ENCODE data around the gene NDUFA1.
"Not testable (repeated sequence)": the region's sequence is repeated elsewhere in the genome, so short reads cannot be mapped to it uniquely, and the experiment has no call there.

The NDUFA1 gene

GRCh38 chrX:119895843-119896326 lies 24.3 kb downstream of the NDUFA1 start, which contains the start of gene AKAP14:
AKAP14 (plus strand) TSS chrX:119895893; CDS start chrX:119903224, 7,331 bp downstream.
- H3K27ac ChIP-seq: no peak within 1 kb of the TSS
- H3K4me3 ChIP-seq: no peak within 1 kb of the TSS

GRCh38 chrX:119899125-119899524 lies 27.5 kb downstream of the NDUFA1 start:
- H3K27ac ChIP-seq: no peak overlapping the region
- H3K4me3 ChIP-seq: no peak overlapping the region

DNA sequence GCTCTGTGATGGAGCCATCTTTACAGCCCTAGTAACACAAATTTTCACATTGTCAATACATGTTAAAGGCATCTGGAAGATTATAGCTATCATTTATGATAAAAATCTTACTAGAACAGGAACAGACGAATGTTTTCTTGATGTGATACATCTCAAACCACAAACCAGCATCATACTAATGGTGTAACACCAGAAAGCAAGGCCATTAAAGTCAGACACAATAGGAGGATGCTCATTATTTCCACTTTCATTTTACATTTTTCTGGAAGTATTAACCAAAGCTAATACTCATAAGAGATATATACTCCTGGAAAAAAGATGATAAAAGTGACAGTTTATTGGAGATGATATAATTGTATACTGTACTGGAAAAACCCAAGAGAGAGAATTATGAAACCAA lies 29.3 kb downstream of the NDUFA1 start:
- Histone ChIP-seq H3K4me3 (no peak overlapping the region), H3K27ac (no peak overlapping the region)

GRCh38 chrX:119916310-119916709 lies 44.7 kb downstream of the NDUFA1 start:
- Histone ChIP-seq H3K4me3 (no peak overlapping the region), H3K27ac (no peak overlapping the region)

DNA sequence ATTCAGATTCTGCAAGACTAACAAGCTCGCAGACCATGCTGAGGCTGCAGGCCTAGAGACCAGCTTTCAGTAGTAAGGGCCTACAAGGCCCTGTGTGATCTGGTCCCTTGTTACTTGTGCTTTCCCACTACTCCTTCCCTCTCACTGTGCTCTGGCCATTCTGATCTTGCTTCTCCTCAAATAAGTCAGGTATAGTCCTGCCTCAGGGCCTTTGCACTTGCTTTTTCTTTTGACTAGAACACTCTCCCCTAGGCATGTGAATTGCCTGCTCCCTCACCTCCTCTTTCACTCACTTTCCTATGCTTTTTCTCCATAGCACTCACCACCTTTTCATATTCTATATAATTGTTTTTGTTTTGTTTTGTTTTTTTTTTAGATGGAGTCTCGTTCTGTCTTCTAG lies 46.2 kb downstream of the NDUFA1 start:
- no peak overlapping the region for H3K27ac ChIP-seq
- no peak overlapping the region for H3K4me3 ChIP-seq

DNA sequence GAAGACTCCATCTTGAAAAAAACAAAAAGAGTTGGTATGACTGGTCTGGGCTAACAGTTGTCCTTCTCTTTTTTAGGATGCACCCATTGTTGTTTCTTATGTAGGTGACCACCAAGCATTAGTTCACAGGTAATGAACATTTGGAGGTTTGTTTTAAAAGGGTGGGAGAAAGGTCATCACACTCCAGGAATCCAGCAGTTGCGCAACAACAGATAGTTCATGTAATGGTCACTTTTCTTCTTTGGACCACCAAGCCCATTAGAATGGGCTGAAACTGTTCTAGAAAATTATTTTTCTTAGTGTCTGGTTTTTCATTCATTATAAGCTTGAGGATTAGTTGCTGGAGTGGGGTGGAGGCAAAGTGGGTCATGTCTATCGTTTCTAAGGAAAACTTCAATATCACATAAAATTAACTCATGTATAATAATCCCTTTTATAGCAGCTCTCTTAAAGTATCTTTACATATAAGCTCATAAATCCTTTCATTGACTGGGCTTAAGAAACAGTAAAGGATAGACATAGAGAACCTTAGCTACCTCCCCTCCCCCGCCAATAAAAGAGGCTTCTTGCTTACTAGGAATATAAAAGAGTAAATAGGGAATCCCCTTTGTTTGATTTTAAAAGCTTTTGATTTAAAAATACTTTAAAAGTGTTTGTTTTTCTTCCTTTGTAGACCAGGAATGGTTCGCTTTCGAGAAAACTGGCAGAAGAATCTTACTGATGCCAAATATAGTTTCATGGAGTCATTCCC lies 48.4 kb downstream of the NDUFA1 start:
- H3K27ac ChIP-seq: no peak overlapping the region

DNA sequence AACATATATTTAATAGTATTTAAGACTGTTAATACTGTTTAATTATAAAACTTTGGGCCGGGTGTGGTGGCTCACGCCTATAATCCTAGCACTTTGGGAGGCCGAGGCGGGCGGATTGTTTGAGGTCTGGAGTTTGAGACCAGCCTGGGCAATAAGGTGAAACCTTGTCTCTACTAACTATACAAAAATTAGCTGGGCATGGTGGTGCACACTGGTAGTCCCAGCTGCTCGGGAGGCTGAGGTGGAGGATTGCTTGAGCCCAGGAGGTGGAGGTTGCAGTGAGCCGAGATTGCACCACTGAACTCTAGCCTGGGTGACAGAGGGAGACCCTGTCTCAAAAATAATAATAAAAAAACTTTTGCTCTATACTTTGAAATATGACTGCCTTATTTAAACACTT lies 50.8 kb downstream of the NDUFA1 start:
- H3K4me3 ChIP-seq, H3K27ac ChIP-seq: not testable (repeated sequence)

More for the DNA sequence above, 48.4 kb downstream of the NDUFA1 start:
- H3K4me3 ChIP-seq: no peak overlapping the region

Data from skin epidermis (tissue), 12 donors.